Calu3 (cell line): ENCODE data around the gene CD109. TPM values are rescaled to one million over a fixed set of nuclear protein-coding genes. Genes with fewer than 3 reads are reported as not detected.
"Not testable (repeated sequence)": the region's sequence is repeated elsewhere in the genome, so short reads cannot be mapped to it uniquely, and the experiment has no call there.

ENCODE experiments used
- BruUV-seq: library from RNA; stranded (reverse); fragments of 400-500 nt; replicated peaks from 2 replicates; lab custom pipeline; 2021; lab: Mats Ljungman, UMichigan
- CTCF ChIA-PET: fragments of 300-600 bp; sonication (Branson Sonifier 250); formaldehyde crosslinking; loops from one replicate; lab custom pipeline; 2022; ENCODE audit warnings: antibody characterized with exemption; lab: Charles Lee
- DNase-seq: peaks from one replicate; pipeline ENCODE4 v3.0.0; 2022
- H3K27ac Mint-ChIP-seq: one replicate; pipeline ENCODE4 v1.8.0; 2022; ENCODE audit warnings: mixed read lengths; ENCODE audit not compliant: unreplicated experiment
- H3K27me3 Mint-ChIP-seq: one replicate; pipeline ENCODE4 v1.8.0; 2022; ENCODE audit warnings: mixed read lengths; ENCODE audit not compliant: unreplicated experiment
- H3K36me3 Mint-ChIP-seq: one replicate; pipeline ENCODE4 v1.8.0; 2022; ENCODE audit warnings: mild to moderate bottlenecking, moderate library complexity, mixed read lengths; ENCODE audit not compliant: insufficient read depth, unreplicated experiment
- H3K4me1 Mint-ChIP-seq: one replicate; pipeline ENCODE4 v1.8.0; 2022; ENCODE audit warnings: mild to moderate bottlenecking, low read depth, mixed read lengths; ENCODE audit not compliant: unreplicated experiment
- H3K4me3 Mint-ChIP-seq: one replicate; pipeline ENCODE4 v1.8.0; 2022; ENCODE audit warnings: mild to moderate bottlenecking, low read depth, moderate library complexity, mixed read lengths; ENCODE audit not compliant: unreplicated experiment
- H3K9me3 Mint-ChIP-seq: one replicate; pipeline ENCODE4 v1.8.0; 2022; ENCODE audit warnings: low read depth, mixed read lengths; ENCODE audit not compliant: unreplicated experiment
- CTCF ChIP-seq: fragments of 200-600 bp; IDR thresholded peaks from one replicate; pipeline ENCODE4 v1.8.0; 2022; ENCODE audit warnings: antibody characterized with exemption; ENCODE audit not compliant: unreplicated experiment
- intact Hi-C: fragments of 100-400 bp; cut with micrococcal nuclease; formaldehyde crosslinking; loops from one replicate; pipeline ENCODE4 v1.10.0; 2022; ENCODE audit not compliant: unreplicated experiment
- total RNA-seq: library from RNA; stranded (reverse); gene quantifications from 2 replicates; pipeline ENCODE4 v1.2.3, GENCODE V29; 2022

The CD109 gene
- total RNA-seq, 1 experiment from 2014 or later: 3.6 TPM

- BruUV-seq: no TSS peak
- H3K36me3 Mint-ChIP-seq: no peaks in the 10 kb centered on the region
- intact Hi-C loops: no loop called here
- DNase-seq: no peak
- TF ChIP-seq CTCF: no peak
- no peak overlapping the region for H3K27ac Mint-ChIP-seq
- H3K27me3 Mint-ChIP-seq: peaks cover 20% of the 10 kb centered on the region
- CTCF ChIA-PET: no interaction called here
- H3K9me3 Mint-ChIP-seq: no peaks in the 10 kb centered on the region
- no peaks in the 10 kb centered on the region for H3K4me1 Mint-ChIP-seq
- no peak overlapping the region for H3K4me3 Mint-ChIP-seq
These were observed 134.1 kb downstream of the CD109 start for GRCh38 chr6:73830119-73830518.

DNA sequence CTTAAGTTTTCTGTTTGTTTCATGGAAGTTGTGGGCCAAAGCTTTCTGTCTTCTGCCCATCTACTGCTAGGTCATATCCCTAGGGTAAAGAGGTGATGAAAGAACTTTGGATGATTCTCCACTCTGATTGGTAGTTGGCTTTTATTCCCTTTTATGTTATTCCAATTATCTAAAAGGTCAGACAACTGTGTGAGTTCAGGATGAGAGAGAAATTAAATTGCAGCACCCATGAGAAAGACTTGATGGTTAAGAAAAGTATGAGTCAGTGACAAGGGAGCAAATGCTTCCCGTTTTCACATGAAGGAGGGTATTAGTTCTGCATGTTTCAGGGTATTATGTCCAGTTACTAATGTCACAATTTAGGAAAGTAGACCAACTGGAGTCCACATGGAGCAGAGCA, 136.3 kb downstream of the CD109 start:
- CTCF ChIA-PET: no interaction called here

DNA sequence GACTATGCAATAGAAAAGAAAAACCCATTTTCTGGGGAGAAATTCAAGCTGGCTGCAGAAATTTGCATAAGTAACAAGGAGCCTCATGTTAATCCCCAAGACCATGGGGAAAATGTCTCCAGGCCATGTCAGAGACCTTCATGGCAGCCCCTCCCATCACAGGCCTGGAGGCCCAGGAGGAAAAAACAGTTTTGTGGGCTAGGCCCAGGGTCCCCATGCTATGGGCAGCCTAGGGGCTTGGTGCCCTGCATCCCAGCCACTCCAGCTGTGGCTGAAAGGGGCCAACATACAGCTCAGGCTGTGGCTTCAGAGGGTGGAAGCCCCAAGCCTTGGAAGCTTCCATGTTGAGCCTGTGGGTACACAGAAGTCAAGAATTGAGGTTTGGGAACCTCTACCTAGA, 148.7 kb downstream of the CD109 start:
- intact Hi-C loops: not testable (repeated sequence)

More for the DNA sequence above, 136.3 kb downstream of the CD109 start:
- BruUV-seq: no TSS peak
- H3K27me3 Mint-ChIP-seq: peaks cover 20% of the 10 kb centered on the region
- no peaks in the 10 kb centered on the region for H3K4me1 Mint-ChIP-seq
- no peak for DNase-seq
- no peak overlapping the region for H3K27ac Mint-ChIP-seq
- TF ChIP-seq CTCF: no peak
- H3K9me3 Mint-ChIP-seq: no peaks in the 10 kb centered on the region
- H3K36me3 Mint-ChIP-seq: no peaks in the 10 kb centered on the region
- intact Hi-C loops: no loop called here
- no peak overlapping the region for H3K4me3 Mint-ChIP-seq

GRCh38 chr6:73851048-73851447, 155.0 kb downstream of the CD109 start:
- H3K36me3 Mint-ChIP-seq, H3K4me1 Mint-ChIP-seq, H3K4me3 Mint-ChIP-seq, CTCF ChIA-PET, H3K9me3 Mint-ChIP-seq, H3K27ac Mint-ChIP-seq, H3K27me3 Mint-ChIP-seq, DNase-seq, BruUV-seq: not testable (repeated sequence)
- intact Hi-C loops: loop anchor here (10.0 kb wide), 1 partner anchor 106 kb away; no protein-coding TSS in a partner anchor

More for the DNA sequence above, 148.7 kb downstream of the CD109 start:
- H3K27me3 Mint-ChIP-seq, DNase-seq, H3K36me3 Mint-ChIP-seq, H3K9me3 Mint-ChIP-seq, CTCF ChIA-PET, BruUV-seq, H3K4me1 Mint-ChIP-seq, H3K4me3 Mint-ChIP-seq, H3K27ac Mint-ChIP-seq: not testable (repeated sequence)

GRCh38 chr6:73854998-73855718, 159.2 kb downstream of the CD109 start:
- intact Hi-C loops: loop anchor here (1.0 to 10.0 kb wide), 5 partner anchors 44 to 1354 kb away; no protein-coding TSS in a partner anchor
- no peaks in the 10 kb centered on the region for H3K9me3 Mint-ChIP-seq

More at GRCh38 chr6:73854998-73855718, 159.2 kb downstream of the CD109 start:
- CTCF ChIA-PET: no interaction called here
- no TSS peak for BruUV-seq
- no peaks in the 10 kb centered on the region for H3K27me3 Mint-ChIP-seq
- H3K27ac Mint-ChIP-seq: no peak overlapping the region
- DNase-seq: peak; percentile 49
- H3K36me3 Mint-ChIP-seq: no peaks in the 10 kb centered on the region
- H3K4me1 Mint-ChIP-seq: no peaks in the 10 kb centered on the region
- TF ChIP-seq CTCF: peak; percentile 69
- H3K4me3 Mint-ChIP-seq: no peak overlapping the region
